ENCODE data around the gene CYFIP1. TPM values are rescaled to one million over a fixed set of nuclear protein-coding genes. Genes with fewer than 3 reads are reported as not detected.

The CYFIP1 gene
- total RNA-seq, 2 donors from 2014 or later = 116 to 119 TPM

DNA sequence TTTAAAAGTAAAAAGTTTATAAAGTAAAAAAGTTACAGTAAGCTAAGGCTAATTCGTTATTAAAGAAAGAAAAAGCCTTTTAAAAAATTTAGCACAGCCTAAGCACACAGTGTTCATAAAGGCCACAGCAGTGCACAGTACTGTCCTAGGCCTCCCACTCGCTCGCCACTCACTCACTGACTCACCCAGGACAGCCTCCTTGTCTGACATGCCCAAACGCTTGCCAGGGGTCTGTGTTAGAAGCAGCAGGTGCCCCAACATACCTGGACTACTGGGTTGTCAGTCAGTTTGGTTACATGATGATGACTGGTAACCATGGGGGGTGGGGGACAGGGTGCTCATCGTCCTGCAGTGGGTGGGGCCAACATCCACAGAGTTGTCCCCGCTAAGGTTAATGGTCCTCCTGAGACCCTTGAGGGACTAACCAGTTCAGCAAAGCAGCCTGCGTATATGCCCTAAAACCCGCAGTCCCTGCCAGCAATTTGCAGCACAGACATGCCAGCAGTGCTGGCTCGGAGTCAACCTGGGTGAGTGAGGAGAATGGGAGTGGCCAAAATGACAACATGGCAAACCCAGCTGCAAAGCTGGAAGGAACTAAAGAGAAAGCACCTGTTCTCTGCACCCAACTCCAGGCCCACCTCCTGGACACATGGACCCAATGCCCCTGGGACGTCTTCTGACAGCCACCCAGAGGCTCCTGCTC is 49.2 kb downstream of the CYFIP1 start:
- DNase-seq (ENCODE audit: low spot score) = no peak
- intact Hi-C loops (cut with DNase I) = no loop called here

DNA sequence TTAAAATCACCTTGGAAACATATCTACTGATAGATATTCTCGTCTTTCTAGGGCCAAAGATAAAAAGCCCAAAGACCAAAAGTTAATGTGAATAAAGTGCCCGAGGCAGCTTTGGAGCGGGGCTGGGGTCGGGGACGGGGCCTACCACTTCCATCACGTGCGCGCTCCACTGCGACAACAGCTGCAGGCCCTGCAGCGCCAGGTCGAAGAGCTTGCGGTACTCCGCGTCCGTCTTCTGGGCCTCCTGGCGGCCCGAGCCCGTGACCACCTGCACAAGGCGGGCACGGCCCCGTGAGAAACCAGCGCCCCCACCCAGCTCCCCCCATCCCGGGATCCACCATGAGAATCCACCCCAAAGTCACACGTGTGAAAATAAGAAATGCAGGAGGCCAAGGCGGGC is 52.4 kb downstream of the CYFIP1 start:
- DNase-seq (ENCODE audit: low spot score) = no peak
- intact Hi-C loops (cut with DNase I) = no loop called here

DNA sequence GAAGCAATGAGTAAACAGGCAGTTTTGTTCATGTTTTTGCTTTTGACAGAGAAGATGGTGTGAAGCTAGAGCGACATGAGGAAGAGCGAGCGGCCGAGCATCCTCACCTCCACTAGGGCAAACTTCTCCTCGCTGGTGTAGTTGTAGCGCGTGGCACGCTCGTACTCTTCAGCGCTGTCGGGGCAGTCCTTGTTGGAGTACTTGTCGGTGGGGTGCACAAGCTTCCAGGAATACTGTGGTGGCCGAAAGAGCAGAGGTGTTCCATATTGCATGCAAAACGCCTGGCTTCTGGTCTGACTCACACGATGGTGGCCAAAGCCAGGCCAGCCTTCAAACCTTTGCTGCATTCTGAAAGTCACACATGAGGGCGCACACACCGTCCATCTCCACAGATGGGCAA is 54.3 kb downstream of the CYFIP1 start:
- DNase-seq (ENCODE audit: low spot score) = no peak
- intact Hi-C loops (cut with DNase I) = no loop called here

DNA sequence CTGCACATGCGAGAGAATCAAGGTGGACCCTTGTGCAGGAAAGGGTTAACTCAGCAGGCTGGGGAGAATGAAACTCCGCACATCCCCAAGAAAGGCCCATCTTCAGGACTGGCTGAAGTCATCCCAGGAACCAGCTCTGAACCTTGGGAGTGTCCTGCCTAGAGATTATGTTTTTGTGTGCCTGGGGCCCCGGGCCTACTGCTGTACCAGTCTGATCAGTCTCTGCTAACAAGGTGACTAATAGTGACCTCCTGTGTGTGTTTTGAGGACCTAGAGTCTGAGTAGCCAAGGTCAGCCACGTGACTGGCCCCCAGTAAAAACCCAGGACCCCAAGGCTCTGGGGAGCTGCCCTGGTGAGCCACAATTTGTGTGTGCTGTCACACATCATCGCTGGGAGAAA is 58.2 kb downstream of the CYFIP1 start:
- intact Hi-C loops (cut with DNase I) = no loop called here

DNA sequence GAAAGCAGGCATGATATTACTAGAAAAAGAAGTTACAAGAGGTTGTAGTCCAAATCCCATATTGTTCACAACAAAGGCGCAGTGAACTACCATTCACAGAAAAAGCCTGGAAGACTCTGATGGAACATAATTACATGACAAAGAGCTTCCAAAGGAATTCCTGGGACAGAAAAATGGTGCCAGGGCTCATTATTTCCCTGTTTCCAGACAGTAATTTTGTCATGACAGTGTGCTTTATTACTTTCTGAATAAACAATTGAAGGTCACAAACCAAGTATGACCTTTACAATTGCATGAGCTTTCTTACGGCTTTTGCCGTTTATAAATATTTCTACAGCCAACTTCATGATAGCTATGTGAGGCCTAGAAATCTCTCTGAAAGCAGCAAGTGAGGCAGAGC is 61.0 kb downstream of the CYFIP1 start:
- intact Hi-C loops (cut with DNase I) = loop anchor here in 1 of 2 donors (5.0 kb wide), 1 partner anchor 718 kb away; no protein-coding TSS in a partner anchor

More for the DNA sequence above, 58.2 kb downstream of the CYFIP1 start:
- no peak for DNase-seq (ENCODE audit: low spot score)

DNA sequence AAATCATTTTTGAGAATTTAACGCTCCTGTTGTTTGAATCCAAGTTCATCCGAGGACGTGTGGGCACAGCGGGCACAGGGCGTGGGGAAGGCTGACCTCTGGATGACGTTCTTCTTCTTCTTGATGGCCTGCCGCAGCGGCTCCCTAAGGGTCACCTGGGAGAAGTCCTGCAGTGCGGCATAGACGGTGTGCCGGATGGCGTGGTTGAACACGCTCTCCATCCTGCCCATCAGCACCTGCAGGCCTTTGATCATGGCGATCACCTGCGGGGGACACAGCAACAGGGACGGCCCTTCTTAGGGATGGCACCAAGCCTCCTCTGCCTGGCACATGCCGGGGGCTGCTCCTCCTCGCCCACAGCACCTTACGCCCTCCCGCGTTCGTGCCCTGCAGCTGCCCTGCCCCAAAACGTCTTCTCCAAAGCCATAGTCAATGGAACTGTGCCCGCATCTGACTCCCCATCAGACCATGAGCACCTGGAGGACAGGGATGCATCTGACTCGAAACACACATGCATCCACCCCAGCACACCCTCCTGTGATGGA is 61.5 kb downstream of the CYFIP1 start:
- intact Hi-C loops (cut with DNase I) = loop anchor here in 1 of 2 donors (5.0 kb wide), 1 partner anchor 719 kb away; no protein-coding TSS in a partner anchor
- peak; percentile 67 for DNase-seq (ENCODE audit: low spot score)

More for the DNA sequence above, 61.0 kb downstream of the CYFIP1 start:
- DNase-seq (ENCODE audit: low spot score) = no peak

DNA sequence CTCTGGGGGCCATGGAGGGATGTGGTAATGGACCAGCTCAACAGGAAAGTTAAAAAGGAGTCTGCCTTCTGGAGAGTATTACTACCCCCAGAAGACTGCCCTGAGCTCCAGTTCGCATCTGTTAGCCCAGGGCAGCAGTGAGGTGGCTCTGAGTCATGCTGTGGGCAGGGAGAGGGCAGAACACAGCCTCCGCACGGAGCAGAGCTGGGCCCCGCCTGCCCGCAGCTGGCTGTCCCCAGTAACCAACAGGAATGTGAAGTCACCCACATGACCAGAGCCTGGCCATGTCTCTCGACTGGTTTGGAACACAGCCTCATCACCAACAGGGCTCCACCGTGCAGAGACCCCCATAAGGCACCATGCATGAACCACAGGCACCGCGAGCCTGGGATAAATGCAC is 62.1 kb downstream of the CYFIP1 start:
- no peak for DNase-seq (ENCODE audit: low spot score)
- intact Hi-C loops (cut with DNase I) = loop anchor here in 1 of 2 donors (5.0 kb wide), 1 partner anchor 719 kb away; no protein-coding TSS in a partner anchor

DNA sequence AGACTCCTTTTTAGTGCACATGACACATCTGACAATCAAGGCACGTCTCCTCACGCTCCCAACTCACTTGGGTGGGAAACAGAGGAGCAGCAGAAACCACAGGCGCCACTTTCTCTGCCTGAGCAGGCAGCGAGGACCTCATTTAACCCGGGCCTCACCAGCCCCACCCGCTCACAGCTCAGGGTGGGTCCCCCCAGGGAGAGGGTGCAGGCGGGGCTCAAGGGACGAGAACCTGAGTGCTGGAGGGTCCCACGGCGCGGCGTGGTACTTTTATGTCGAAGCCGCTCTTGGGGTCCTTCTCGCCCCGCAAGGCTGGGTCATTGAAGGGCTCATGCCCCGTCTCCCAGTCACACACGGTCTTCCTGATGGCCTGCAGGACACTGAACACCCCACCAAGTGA is 62.6 kb downstream of the CYFIP1 start:
- intact Hi-C loops (cut with DNase I) = loop anchor here in 1 of 2 donors (5.0 kb wide), 1 partner anchor 720 kb away; no protein-coding TSS in a partner anchor
- no peak for DNase-seq (ENCODE audit: low spot score)

DNA sequence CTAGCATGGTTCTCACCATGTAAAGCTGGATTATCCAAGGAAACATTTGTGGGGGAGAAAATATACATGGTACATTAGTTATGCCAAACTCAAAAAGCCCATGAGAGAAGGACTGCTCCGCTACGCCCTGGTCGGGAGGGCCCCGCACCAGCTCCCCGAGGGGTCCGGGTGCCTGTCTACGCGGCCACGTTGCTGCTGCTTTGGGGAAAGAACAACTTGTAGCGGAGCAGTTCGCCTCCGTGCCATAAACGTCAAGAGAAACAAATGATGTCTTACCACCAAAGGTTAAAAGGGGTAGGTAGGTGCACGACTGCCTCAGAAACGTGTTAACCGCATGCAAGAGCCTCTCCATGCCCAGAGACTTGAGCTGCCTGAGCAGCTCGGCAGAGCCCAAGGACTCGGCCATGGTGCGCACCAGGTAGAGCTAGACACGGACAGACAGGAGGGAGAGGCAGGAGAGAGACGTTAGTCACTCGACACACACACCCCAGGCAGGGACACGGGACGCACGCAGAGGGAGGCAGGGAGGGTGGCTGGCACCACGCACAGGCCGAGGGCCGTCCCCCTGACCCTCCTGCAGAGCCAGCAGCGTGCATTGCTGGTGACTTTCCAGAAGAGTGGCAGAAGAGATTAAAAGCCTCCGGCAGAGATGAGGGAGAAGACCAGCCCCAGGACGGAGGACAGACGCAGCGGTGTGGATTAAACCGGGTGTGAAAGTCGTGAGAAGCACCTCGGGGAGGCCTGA is 63.4 kb downstream of the CYFIP1 start:
- DNase-seq (ENCODE audit: low spot score) = peak; percentile 62
- intact Hi-C loops (cut with DNase I) = loop anchor here in 1 of 2 donors (5.0 kb wide), 1 partner anchor 721 kb away; no protein-coding TSS in a partner anchor

DNA sequence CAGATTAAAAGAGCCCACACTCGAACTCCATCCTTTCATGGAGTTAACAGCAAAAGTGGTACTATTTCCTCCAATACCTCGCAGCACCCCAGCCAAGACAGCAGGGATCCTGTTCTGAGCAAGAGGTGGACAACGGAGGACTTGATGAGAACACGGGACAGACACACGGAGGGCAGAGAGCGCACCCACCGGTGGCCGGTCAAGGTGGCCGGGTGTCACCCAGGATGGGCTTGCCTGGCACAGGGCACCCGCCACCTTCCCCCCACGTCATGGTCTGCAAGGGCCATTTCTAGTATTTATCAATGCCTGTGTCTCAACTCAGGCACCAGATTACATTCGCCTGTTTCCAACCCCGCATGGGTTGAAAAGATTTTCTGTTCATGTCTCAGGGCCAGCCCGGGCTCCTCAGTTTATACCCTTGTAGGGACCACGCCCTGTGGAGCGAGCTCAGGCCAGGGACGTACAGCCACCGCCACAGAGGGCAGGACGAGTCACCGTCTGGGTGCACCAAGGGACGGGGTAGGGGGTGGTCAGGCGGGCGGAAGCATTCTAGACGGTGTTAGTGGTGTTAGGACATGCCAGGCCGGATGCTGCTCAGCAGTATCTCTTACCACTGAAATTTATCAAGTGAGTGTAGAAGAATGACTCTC is 64.2 kb downstream of the CYFIP1 start:
- peak; percentile 74 for DNase-seq (ENCODE audit: low spot score)
- intact Hi-C loops (cut with DNase I) = loop anchor here in 1 of 2 donors (5.0 kb wide), 1 partner anchor 721 kb away; no protein-coding TSS in a partner anchor

DNA sequence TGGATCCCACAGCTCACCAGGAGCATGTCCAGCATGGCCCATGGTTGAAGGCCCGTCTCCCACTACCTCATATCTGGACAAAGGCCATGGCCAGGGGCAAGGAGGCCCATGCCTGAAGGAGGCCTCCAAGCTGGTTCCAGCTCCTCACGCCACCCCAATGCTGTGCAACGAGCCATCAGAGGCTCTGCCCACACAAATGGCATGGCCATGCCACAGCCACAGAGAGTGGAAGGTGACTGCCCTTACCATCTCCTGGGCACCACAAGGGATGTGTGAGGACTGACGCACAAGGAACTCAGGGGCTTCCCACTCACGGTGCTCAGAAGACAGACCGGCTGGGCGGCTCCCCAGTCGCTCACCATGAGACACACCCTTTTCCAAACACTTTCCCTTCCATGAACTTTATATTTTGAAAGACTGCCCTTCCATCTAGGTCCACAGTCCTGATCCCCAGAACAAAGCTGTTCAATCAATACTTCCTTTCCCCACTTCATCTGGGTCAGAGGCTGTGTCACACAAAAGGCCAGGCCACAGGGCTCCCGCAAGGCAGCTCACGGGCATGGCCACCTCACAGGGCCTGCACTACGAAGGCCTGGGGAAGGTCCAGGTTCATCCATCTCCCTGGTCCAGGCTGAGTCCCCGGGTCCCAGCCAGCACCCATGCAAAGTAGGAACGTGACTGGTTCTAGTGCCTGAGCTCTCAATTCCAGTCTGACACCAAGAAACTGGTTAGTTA is 66.4 kb downstream of the CYFIP1 start:
- no peak for DNase-seq (ENCODE audit: low spot score)
- intact Hi-C loops (cut with DNase I) = no loop called here

DNA sequence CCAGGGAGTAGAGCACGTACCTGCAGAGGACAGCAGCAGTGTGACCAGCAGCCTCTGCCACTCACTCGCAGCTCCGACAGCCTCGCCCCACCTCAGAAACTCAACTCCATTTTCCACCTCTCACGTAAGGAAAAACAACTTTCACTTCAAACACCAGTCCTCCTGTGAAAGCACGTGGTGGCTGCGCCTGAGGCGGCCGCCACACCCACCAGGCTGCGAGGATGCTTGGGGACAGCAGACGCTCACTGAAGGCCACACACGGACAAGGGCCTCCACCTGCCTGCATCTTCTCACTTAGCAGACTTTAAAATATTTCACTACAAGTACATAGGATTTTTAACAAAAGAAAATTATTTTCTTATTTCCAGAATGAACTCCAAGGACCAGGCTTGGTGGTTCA is 67.9 kb downstream of the CYFIP1 start:
- DNase-seq (ENCODE audit: low spot score) = no peak
- intact Hi-C loops (cut with DNase I) = no loop called here

DNA sequence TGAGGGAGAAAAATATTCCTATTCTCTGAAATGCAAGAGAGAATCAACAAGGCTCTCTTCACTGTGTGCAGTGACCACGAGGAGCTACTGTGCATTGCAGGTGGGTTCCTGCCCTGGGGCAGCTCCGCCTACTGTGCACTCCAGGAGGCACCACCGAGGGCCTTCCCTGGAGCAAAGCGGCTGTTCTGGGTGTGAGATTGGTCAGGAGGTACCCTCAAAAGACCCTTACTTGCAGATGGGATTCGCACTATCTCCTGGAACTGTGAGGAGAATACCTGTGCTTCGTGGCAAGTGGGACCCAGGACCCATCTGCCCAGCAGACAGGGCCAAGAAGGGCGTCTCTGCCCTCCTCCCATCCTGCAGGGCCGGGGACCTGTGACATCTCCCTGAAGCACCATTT is 68.9 kb downstream of the CYFIP1 start:
- DNase-seq (ENCODE audit: low spot score) = no peak
- intact Hi-C loops (cut with DNase I) = no loop called here

DNA sequence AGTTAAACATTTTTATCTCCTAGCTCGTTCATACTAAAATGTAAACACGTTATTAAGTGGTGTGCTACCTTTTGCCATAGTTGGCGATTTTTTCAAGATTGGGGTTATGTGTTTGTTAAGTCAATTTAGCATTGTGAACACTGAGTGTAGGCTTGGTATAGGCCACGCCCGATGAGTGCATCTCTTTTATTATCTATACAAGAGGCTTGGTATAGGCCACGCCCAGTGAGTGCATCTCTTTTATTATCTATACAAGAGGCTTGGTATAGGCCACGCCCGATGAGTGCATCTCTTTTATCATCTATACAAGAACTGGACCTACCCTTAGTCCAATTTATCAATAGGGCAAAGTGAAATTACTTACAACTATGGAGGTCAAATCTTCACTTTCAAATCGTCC is 71.3 kb downstream of the CYFIP1 start:
- intact Hi-C loops (cut with DNase I) = no loop called here
- DNase-seq (ENCODE audit: low spot score) = no peak

DNA sequence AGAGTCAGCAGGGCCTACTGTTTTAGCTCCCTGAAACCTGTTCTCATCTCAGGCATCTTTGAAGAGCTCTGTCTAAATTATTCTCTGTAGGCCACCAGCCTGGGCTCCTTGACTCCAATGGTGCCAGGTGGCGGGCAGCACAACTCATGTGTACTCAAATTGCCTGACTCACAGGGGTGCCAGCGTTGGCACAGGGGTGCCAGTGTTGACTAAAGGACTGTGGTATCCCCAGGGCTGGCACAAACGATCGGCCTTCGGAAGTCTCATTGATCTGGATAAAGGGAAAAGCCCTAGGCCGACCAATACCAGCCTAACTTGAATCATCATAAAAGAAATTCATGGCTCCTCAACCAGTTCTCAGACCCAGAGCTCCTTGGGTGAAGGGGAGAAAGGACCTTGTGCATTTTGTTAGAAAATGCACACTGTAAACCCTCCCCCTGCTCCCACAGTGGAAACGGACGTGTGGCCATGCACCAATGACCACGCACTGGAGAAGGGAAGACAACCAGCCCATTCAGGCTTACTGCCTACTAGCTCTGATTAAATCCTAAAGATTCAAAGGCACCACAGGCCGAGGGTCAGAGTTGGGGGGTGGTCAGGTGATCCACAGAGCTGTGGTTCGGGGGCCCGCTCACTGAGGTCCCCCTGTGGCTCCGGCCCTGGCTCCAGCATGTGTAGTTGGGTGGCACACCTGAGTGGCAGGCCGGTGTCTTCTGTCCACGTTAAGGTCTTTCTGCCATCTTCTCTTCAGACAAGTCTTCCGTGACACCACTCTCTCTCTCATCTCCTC is 72.8 kb downstream of the CYFIP1 start:
- no peak for DNase-seq (ENCODE audit: low spot score)
- intact Hi-C loops (cut with DNase I) = no loop called here

DNA sequence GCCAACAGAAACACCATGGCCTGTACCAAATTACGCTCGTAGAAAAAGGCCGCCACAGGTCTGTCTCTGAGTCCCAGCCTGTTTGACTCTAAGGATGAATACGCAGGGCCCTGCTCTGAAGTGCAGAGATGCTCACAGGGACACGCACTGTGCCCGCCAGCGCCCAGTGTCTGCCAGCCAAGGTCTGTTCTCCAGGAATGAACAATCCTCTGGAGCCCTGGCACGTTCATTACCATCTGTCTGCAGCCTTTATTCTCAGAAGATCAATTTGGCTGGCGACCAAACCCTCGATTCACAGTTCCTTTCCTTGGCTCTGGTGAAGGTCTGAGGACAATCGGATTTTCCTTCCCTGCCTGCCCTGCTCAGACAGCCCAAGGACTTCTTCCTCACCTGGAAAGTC is 75.4 kb downstream of the CYFIP1 start:
- intact Hi-C loops (cut with DNase I) = no loop called here

DNA sequence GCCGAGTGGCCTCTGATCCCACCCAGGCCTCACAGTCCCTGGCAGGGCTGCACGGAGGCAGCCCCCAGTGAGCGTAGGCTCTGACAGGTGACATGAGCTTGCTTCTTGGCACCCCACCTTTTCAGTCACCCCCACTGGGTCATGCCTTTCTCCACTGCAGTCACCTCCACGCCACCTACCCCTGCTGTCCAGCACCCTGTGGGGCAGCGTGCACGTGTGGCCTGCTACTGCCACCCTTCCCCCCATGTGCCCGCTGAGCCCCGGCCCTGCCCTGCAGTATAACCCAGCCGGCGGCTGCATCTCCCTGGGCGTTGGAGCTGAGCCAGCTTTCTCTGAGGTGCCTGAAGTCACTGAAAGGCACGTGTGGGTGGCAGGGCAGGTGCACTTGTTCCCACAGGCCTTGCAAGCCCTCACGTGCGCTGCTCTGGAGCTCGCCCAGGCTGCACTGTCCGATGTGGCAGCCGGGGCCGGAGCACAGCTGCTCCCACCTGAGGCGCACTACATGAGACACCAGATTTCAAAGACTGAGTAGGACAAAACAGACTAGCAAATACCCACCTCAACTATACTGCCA is 76.1 kb downstream of the CYFIP1 start:
- DNase-seq (ENCODE audit: low spot score) = no peak
- intact Hi-C loops (cut with DNase I) = no loop called here

More for the DNA sequence above, 75.4 kb downstream of the CYFIP1 start:
- DNase-seq (ENCODE audit: low spot score) = no peak

DNA sequence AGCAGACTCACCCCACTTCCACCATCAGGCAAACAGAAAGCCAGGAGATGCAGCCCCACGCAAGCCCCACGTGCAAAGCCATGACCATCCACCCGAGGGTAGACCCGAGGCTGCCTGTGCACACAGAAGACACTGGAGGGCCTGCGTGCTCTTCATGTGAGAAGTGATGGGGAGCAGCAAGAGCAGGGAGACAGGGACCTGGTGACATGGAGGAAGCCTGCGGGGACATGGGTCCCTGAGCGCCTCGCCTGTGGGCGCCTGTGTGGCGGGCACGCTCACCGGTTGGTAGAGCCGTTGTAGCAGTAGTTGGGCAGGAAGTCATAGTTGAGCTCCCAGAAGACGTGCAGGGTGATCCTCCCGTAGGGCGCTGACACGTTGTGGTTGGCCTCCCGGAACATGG is 76.7 kb downstream of the CYFIP1 start:
- no peak for DNase-seq (ENCODE audit: low spot score)
- intact Hi-C loops (cut with DNase I) = no loop called here
